Stimulated activated CD4-positive, alpha-beta T cell treated with anti-CD3 and anti-CD28 coated beads, Interleukin-2, amount 100 ng/mL, for 24 hours (primary cell): ENCODE data around the gene SORT1.
"Not testable (repeated sequence)": the region's sequence is repeated elsewhere in the genome, so short reads cannot be mapped to it uniquely, and the experiment has no call there.

Experiments used
- DNase-seq, 2 donors: peaks; one replicate each; pipeline ENCODE4 v3.0.0-alpha.2; 2020

SORT1 gene

GRCh38 chr1:109338091-109338490, 59.6 kb downstream of the SORT1 start:
- no peak for DNase-seq

- DNase-seq, result no peak
Observed at GRCh38 chr1:109335091-109335490, 62.6 kb downstream of the SORT1 start.

- no peak for DNase-seq
Observed at GRCh38 chr1:109331113-109331512, 66.6 kb downstream of the SORT1 start.

- no peak for DNase-seq
Observed at GRCh38 chr1:109327285-109327684, 70.4 kb downstream of the SORT1 start.

GRCh38 chr1:109322974-109323373, 74.7 kb downstream of the SORT1 start:
- no peak for DNase-seq

GRCh38 chr1:109319114-109319513, 78.6 kb downstream of the SORT1 start:
- DNase-seq, result no peak

GRCh38 chr1:109316506-109316905, 81.2 kb downstream of the SORT1 start:
- no peak for DNase-seq

- DNase-seq, result no peak
Observed at GRCh38 chr1:109315288-109315687, 82.4 kb downstream of the SORT1 start.

- DNase-seq, result no peak
Observed at GRCh38 chr1:109314795-109315194, 82.9 kb downstream of the SORT1 start.

GRCh38 chr1:109312978-109313775, 84.5 kb downstream of the SORT1 start:
- no peak for DNase-seq

- DNase-seq, result no peak
Observed at GRCh38 chr1:109312246-109312645, 85.5 kb downstream of the SORT1 start.

- no peak for DNase-seq
Observed at GRCh38 chr1:109309347-109309746, 88.4 kb downstream of the SORT1 start.

- DNase-seq, result no peak
Observed at GRCh38 chr1:109307274-109308021, 90.3 kb downstream of the SORT1 start.

GRCh38 chr1:109306832-109307273, 90.9 kb downstream of the SORT1 start, which contains the start of gene MYBPHL:
Gene MYBPHL (minus strand): TSS chr1:109307011. CDS start chr1:109306991, 20 bp downstream.
- no peak for DNase-seq

GRCh38 chr1:109305991-109306390, 91.7 kb downstream of the SORT1 start:
- not testable (repeated sequence) for DNase-seq

- no peak for DNase-seq
Observed at GRCh38 chr1:109304226-109304920, 93.3 kb downstream of the SORT1 start.

GRCh38 chr1:109301874-109302273, 95.8 kb downstream of the SORT1 start:
- no peak for DNase-seq

- DNase-seq, result no peak
Observed at GRCh38 chr1:109300650-109301151, 97.0 kb downstream of the SORT1 start.

GRCh38 chr1:109299558-109300343, 98.0 kb downstream of the SORT1 start:
- DNase-seq, result no peak

- peak in 1 of 2 donors; percentile 14 for DNase-seq
Observed at GRCh38 chr1:109298666-109299557, 98.8 kb downstream of the SORT1 start.

GRCh38 chr1:109296782-109297181, 100.9 kb downstream of the SORT1 start:
- no peak for DNase-seq
